ENCODE results near the gene TCF3.

The TCF3 gene

GRCh38 chr19:1560286-1560882 lies 92.0 kb downstream of the TCF3 start:
- DNase-seq (ENCODE audit: low read depth in 2 of 2), result no peak
